GM20000 (cell line): ENCODE data around the gene CDKAL1.

ENCODE experiments used
- DNase-seq: peaks from one replicate; pipeline ENCODE4 v3.0.0; 2012; ENCODE audit warnings: low spot score
- CTCF ChIP-seq: IDR thresholded peaks from 2 replicates; pipeline ENCODE4 v1.5.1; 2012; ENCODE audit warnings: mild to moderate bottlenecking, control low read depth; ENCODE audit errors: extremely low read depth, missing control alignments

CDKAL1 gene

GRCh38 chr6:20936949-20937348 is 402.7 kb downstream of the CDKAL1 start:
- no peak for DNase-seq
- no peak for TF ChIP-seq CTCF

- TF ChIP-seq CTCF = no peak
- DNase-seq = no peak
Observed at GRCh38 chr6:20939161-20939775, 405.0 kb downstream of the CDKAL1 start.

- TF ChIP-seq CTCF = no peak
- DNase-seq = no peak
Observed at GRCh38 chr6:20943040-20943627, 408.9 kb downstream of the CDKAL1 start.

GRCh38 chr6:20943922-20944321 is 409.7 kb downstream of the CDKAL1 start:
- TF ChIP-seq CTCF = no peak
- no peak for DNase-seq

GRCh38 chr6:20946022-20946421 is 411.8 kb downstream of the CDKAL1 start:
- DNase-seq = peak; percentile 32
- no peak for TF ChIP-seq CTCF

GRCh38 chr6:20946890-20947289 is 412.6 kb downstream of the CDKAL1 start:
- DNase-seq = no peak
- TF ChIP-seq CTCF = no peak

- no peak for TF ChIP-seq CTCF
- DNase-seq = no peak
Observed at GRCh38 chr6:20947977-20948376, 413.7 kb downstream of the CDKAL1 start.
